Large intestine (tissue), 3 donors: ENCODE measurements around the gene SAMD4A. TPM values are rescaled to one million over a fixed set of nuclear protein-coding genes. Genes with fewer than 3 reads are reported as not detected.
A peak's percentile ranks its signal among the peaks of the same experiment; 100 is the strongest.

Source experiments
- DNase-seq, 2 donors: peaks; one replicate each; pipeline versions ENCODE4 v3.0.0 to v3.0.0-alpha.2; 2013
- H3K27ac ChIP-seq: one replicate; pipeline ENCODE4 v1.5.1; 2013; ENCODE audit warnings: low read length
- H3K27me3 ChIP-seq: 2 replicates; pipeline ENCODE4 v1.6.1; 2013; ENCODE audit warnings: low read length; ENCODE audit not compliant: control insufficient read depth, insufficient read depth
- H3K36me3 ChIP-seq: 2 replicates; pipeline ENCODE4 v1.6.1; 2013; ENCODE audit warnings: low read length; ENCODE audit not compliant: control insufficient read depth, insufficient read depth
- H3K4me1 ChIP-seq: one replicate; pipeline ENCODE4 v1.6.1; 2013; ENCODE audit warnings: low read length; ENCODE audit not compliant: control insufficient read depth, insufficient read depth
- H3K4me3 ChIP-seq: one replicate; pipeline ENCODE4 v1.5.1; 2013; ENCODE audit warnings: low read length
- H3K9me3 ChIP-seq: one replicate; pipeline ENCODE4 v1.6.1; 2013; ENCODE audit warnings: mild to moderate bottlenecking, low read depth, low read length, moderate library complexity; ENCODE audit not compliant: control insufficient read depth
- WGBS: methylation state at CpG from one replicate; pipeline ENCODE4 v1.1.5; 2013; ENCODE audit warnings: low lambda C conversion rate; ENCODE audit not compliant: insufficient coverage; 5-methylcytosine and 5-hydroxymethylcytosine counted together
- polyA plus RNA-seq: library from polyadenylated mRNA; unstranded; fragments of 120-200 nt; gene quantifications from one replicate; pipeline ENCODE4 v1.2.1, GENCODE V29; 2013

Gene SAMD4A
- polyA plus RNA-seq, 1 donor: 17.7 TPM

GRCh38 chr14:54756656-54757392, 189.9 kb downstream of the SAMD4A start:
- H3K27me3 ChIP-seq: no peaks in the 10 kb centered on the region
- H3K4me1 ChIP-seq: peaks cover 9% of the 10 kb centered on the region
- peaks cover 22% of the 10 kb centered on the region for H3K36me3 ChIP-seq
- no CpG with 5 or more reads among the region's 3 CpGs for WGBS
- no peak overlapping the region for H3K4me3 ChIP-seq
- no peaks in the 10 kb centered on the region for H3K9me3 ChIP-seq
- DNase-seq: no peak
- H3K27ac ChIP-seq: no peak overlapping the region

- no peaks in the 10 kb centered on the region for H3K27me3 ChIP-seq
- H3K9me3 ChIP-seq: no peaks in the 10 kb centered on the region
- no CpG with 5 or more reads among the region's 9 CpGs for WGBS
- no peak for DNase-seq
- H3K27ac ChIP-seq: no peak overlapping the region
- H3K4me3 ChIP-seq: no peak overlapping the region
- H3K36me3 ChIP-seq: peaks cover 15% of the 10 kb centered on the region
- peaks cover 10% of the 10 kb centered on the region for H3K4me1 ChIP-seq
These were observed 191.1 kb downstream of the SAMD4A start for GRCh38 chr14:54758041-54758440.

- H3K4me1 ChIP-seq: peaks cover 10% of the 10 kb centered on the region
- H3K36me3 ChIP-seq: peaks cover 28% of the 10 kb centered on the region
- no peak overlapping the region for H3K4me3 ChIP-seq
- no peak overlapping the region for H3K27ac ChIP-seq
- no peaks in the 10 kb centered on the region for H3K27me3 ChIP-seq
- H3K9me3 ChIP-seq: no peaks in the 10 kb centered on the region
- no peak for DNase-seq
- WGBS: 100% methylated on average over 1 of the region's 33 CpGs
These were observed 193.2 kb downstream of the SAMD4A start for GRCh38 chr14:54759982-54760585.

GRCh38 chr14:54760866-54761575, 194.1 kb downstream of the SAMD4A start:
- no peaks in the 10 kb centered on the region for H3K9me3 ChIP-seq
- no peak overlapping the region for H3K27ac ChIP-seq
- 33% methylated on average over 1 of the region's 11 CpGs for WGBS
- peaks cover 35% of the 10 kb centered on the region for H3K36me3 ChIP-seq
- peaks cover 10% of the 10 kb centered on the region for H3K4me1 ChIP-seq
- DNase-seq: peak; percentile 64 to 80
- H3K4me3 ChIP-seq: no peak overlapping the region
- no peaks in the 10 kb centered on the region for H3K27me3 ChIP-seq

GRCh38 chr14:54761835-54762234, 194.9 kb downstream of the SAMD4A start:
- no CpG with 5 or more reads among the region's 6 CpGs for WGBS
- peaks cover 42% of the 10 kb centered on the region for H3K36me3 ChIP-seq
- H3K4me3 ChIP-seq: no peak overlapping the region
- DNase-seq: no peak
- H3K4me1 ChIP-seq: peaks cover 10% of the 10 kb centered on the region
- H3K27ac ChIP-seq: no peak overlapping the region
- no peaks in the 10 kb centered on the region for H3K9me3 ChIP-seq
- H3K27me3 ChIP-seq: no peaks in the 10 kb centered on the region

GRCh38 chr14:54762296-54762695, 195.4 kb downstream of the SAMD4A start:
- Histone ChIP-seq H3K27ac (no peak overlapping the region), H3K4me1 (peaks cover 10% of the 10 kb centered on the region), H3K27me3 (no peaks in the 10 kb centered on the region), H3K9me3 (no peaks in the 10 kb centered on the region), H3K36me3 (peaks cover 45% of the 10 kb centered on the region), H3K4me3 (no peak overlapping the region)
- no peak for DNase-seq
- 86% methylated on average over 1 of the region's 5 CpGs for WGBS

- H3K36me3 ChIP-seq: peaks cover 51% of the 10 kb centered on the region
- H3K9me3 ChIP-seq: no peaks in the 10 kb centered on the region
- WGBS: no CpG with 5 or more reads among the region's 12 CpGs
- H3K4me1 ChIP-seq: peaks cover 13% of the 10 kb centered on the region
- H3K4me3 ChIP-seq: no peak overlapping the region
- no peak overlapping the region for H3K27ac ChIP-seq
- no peak for DNase-seq
- H3K27me3 ChIP-seq: no peaks in the 10 kb centered on the region
These were observed 196.8 kb downstream of the SAMD4A start for GRCh38 chr14:54763761-54764160.

- DNase-seq: no peak
- Histone ChIP-seq H3K4me3 (no peak overlapping the region), H3K27me3 (no peaks in the 10 kb centered on the region), H3K36me3 (peaks cover 38% of the 10 kb centered on the region), H3K4me1 (peaks cover 13% of the 10 kb centered on the region), H3K9me3 (no peaks in the 10 kb centered on the region), H3K27ac (no peak overlapping the region)
- WGBS: 100% methylated on average over 2 of the region's 18 CpGs
These were observed 199.6 kb downstream of the SAMD4A start for GRCh38 chr14:54766276-54767138.

GRCh38 chr14:54767139-54767431, 200.2 kb downstream of the SAMD4A start:
- no peak for DNase-seq
- WGBS: no CpG with 5 or more reads among the region's 10 CpGs
- Histone ChIP-seq H3K36me3 (peaks cover 38% of the 10 kb centered on the region), H3K27me3 (no peaks in the 10 kb centered on the region), H3K4me3 (no peak overlapping the region), H3K9me3 (no peaks in the 10 kb centered on the region), H3K4me1 (peaks cover 9% of the 10 kb centered on the region), H3K27ac (no peak overlapping the region)

- no peaks in the 10 kb centered on the region for H3K9me3 ChIP-seq
- DNase-seq: no peak
- no CpG with 5 or more reads among the region's 3 CpGs for WGBS
- peaks cover 38% of the 10 kb centered on the region for H3K36me3 ChIP-seq
- H3K27me3 ChIP-seq: no peaks in the 10 kb centered on the region
- H3K4me1 ChIP-seq: peaks cover 9% of the 10 kb centered on the region
- no peak overlapping the region for H3K4me3 ChIP-seq
- H3K27ac ChIP-seq: no peak overlapping the region
These were observed 200.5 kb downstream of the SAMD4A start for GRCh38 chr14:54767450-54767849.
